Stimulated activated CD8-positive, alpha-beta memory T cell treated with anti-CD3 and anti-CD28 coated beads, Interleukin-15, amount 100 ng/mL, for 4 hours (primary cell): Measurements from ENCODE around the gene HABP2.

Source experiments
- DNase-seq, 2 donors: peaks; one replicate each; pipeline ENCODE4 v3.0.0-alpha.2; 2020; ENCODE audit warnings: low read depth in 2 of 2

HABP2 gene

DNA sequence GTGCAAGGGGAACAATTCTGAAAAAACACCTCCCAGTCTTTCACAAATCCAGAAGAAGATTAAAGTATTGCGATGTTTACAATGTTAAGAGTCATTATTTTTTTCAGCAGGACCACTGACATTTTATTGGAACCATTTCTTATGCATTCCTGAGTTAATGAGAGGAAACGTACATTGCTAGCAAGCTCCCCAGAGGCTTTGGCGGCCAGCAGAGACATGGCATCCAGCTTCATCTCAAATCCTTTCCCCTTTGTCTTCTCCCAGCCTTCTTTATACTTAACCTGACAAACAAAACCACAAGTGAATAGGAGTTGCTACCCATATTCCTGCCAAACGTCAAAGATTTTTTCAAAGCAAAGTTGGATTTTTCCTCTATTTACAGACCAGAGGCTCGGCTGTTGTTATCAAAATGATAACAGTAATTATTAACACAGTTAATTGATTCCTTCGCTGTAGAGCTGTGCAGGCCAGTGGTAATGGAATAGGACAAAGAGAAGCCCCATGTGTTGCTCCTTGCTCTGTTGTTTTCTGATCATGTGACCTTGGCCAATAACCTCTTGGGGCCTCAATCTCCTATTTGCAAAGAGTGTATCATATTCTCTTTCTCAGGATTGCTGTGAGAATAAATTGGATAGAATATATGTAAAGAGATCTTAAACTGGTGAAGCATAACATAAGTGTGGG is 79.0 kb downstream of the HABP2 start:
- no peak for DNase-seq
